Measurements from ENCODE around the gene AKR1C1.
"Not testable (repeated sequence)": the region's sequence is repeated elsewhere in the genome, so short reads cannot be mapped to it uniquely, and the experiment has no call there.

The AKR1C1 gene

DNA sequence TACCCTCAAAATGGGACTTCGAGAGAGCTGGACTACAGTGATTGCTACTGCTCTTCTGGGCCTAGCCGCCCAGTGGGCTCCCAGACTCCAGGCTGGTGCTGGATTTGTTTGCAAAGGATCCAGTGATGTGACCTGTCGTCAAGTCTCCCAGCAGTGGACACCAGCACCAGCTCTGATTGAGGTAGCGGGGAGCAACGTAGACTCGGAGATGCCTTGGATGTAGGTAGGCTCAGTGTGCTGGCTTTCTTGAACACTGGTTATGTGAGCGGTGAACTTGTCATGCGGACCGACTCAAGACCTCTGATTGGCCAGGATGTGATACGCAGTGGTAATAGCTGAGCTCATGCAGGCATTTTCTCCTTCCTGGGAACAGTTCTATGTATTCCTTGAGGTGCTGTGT, 21.0 kb downstream of the AKR1C1 start:
- no peak for DNase-seq

DNA sequence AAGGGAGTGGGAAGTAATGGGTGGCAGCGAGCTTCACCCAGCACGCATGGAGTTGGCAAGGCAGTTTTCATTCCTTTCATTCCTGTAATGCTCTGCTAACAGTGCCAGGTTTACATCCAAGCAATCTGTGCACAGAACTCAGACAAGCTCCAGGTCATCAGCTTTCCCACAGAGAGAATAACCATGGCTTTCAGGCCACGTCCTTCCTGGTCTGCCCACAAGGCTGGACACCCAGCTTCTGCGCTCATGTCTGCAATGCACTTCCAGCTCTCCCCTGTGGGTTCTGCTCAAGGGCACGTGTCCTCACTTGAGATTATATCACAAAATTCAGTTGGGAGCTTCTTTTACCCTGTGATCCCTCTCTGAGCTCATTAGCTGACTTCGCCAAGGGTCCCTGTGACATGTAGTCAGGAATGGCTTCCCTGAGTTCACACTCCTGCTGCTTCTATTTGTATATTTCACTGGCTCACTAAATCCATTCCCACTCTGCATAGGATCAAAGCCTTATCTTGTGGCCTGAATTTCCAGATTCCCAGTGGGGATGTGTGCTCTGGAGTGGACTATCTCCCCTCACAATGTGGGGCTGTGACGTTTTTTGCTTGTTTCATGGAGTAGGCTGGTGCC, 21.9 kb downstream of the AKR1C1 start:
- no peak for DNase-seq

DNA sequence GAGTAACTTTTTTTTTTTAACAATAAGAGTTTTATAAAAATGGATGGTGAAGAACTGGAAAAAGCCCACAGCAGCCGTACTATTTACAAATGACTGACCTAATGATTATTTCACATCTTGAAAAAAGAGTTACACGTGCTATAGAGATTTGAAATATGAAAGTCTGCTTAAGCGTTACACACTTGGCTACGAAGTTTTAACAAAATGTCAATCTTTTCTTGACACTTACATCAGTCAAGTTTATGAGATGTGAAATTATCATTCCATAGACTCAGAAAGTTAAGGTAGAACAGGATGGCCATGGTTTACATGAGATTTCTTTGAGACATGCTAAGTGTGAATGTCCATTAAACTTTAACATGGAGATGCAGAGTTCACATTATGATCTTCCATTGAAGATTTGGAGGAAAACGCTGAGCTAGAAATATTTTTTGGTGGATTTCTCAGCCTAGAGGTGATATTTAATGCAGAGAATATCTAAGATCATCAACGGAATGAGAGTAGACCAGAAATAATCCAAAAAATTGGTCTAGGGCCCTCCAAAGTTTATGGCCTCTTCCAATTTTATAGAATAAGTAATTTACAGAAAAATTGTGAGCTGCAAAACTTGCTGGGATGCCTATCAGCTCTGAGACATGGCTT, 24.9 kb downstream of the AKR1C1 start:
- DNase-seq, result not testable (repeated sequence)

DNA sequence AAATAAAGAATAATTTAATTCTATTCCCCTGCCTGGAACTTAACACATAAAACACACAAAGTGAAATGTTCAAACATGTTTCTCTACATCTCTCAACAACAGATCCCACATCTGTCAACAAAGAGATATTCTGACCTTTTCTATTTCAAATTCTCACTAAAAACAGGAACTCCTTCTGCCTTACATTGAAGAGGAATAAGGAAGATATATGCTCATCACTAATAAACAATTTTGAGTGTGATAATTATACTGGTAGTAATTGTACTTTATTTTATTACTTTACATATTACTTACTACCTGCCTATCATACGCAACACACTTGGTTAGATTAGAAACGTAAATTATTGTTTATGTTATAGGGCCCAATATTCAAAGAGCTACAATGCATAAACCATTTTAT, 27.0 kb downstream of the AKR1C1 start:
- no peak for DNase-seq

DNA sequence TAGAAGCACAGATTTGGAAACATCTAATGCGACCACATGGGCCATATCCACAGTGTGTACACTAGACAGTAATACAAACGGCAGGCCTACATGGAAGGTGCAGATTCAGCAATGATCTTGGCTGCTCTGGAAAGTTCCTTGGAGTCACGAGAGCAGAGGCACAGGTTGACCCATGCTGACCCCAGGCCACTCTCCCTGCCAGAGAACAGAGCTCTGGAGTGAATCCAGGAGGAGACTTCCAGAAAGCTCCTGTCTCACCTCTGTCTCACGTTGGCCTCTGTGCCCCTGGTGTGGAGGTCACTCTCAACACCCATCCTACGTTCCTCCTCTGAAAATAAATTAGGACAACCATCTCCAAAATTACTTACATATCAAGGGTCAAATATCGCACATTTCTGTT, 28.2 kb downstream of the AKR1C1 start:
- not testable (repeated sequence) for DNase-seq

DNA sequence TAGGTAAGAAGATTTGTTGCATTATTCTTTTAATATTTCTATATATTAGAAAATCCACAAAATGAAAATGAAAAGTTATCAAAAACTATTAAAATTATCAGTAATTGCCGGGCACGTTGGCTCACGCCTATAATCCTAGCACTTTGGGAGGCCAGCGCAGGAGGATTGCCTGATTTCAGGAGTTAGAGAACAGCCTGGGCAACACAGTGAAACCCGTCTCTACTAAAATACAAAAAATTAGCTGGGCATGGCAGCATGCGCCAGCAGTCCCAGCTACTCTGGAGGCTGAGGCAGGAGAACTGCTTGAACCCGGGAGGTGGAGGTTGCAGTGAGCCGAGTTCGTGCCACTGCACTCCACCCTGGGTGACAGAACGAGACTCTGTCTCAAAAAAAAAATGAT, 29.3 kb downstream of the AKR1C1 start:
- not testable (repeated sequence) for DNase-seq

DNA sequence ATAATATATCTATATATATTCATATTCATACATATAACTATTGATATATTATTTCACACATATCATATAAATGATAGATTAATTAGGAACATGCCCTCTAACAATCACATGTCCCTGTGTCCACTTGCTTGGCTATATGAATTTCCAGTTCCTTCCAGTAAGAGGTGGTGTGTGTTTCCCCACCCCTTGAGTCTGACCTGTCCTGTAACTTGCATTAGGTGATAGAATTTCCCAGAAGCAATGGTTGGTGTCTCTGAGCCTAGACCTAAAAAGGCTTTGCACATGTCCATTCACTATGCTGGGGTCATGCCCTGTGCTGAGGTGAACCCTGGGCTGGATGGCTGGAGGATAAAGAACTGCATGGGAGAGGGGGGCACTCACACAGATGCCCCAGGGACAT, 31.0 kb downstream of the AKR1C1 start:
- not testable (repeated sequence) for DNase-seq

DNA sequence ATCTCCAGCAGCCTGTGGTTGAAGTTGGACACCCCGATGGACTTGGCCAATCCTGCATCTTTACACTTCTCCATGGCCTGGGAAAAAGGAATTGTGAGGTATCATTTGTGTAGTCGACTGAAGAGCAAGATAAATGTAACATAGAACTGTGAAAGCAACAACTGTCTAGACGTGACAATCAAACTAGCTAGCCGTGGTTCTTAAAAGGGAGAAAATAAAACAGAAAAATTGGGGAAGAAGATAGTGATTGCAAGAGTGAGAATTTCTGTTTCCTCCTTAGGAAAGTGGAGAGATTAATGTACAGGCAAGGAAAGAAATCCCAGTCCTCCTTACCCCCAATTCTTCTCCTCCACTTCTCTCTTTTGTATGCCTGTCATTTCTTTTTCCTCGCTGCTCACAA, 35.5 kb downstream of the AKR1C1 start:
- no peak for DNase-seq

DNA sequence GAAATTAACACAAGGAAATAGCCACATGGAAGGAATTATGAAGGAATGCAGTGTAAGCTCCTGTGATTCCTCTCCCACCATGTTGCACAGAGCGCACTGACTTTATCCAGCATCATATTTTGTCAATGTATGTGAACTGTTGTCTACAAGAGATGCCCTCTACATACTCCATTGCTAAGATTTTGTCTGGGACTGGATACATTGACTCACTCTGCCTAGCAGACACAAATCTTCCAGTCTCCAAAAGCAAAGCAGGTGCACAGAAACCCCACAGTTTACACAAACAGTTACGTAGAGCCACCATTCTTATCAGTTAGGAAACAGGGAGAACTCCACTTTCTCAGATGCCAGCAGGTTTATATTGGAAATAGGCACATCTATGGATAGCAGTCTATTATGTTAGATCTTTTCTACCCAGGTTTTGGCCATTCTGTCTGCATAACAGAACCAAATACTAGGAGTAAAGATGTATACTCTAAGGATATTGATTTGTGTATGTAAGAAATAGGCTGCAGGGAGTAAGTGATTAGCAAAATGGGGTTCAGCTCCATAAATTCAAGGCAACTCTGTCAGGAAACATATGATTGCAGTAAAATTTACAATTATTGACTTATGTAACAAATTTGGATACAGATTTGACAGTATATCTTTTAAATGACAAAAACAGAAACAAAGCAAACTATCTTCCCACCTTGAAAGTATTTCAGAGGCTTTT, 39.0 kb downstream of the AKR1C1 start:
- no peak for DNase-seq

DNA sequence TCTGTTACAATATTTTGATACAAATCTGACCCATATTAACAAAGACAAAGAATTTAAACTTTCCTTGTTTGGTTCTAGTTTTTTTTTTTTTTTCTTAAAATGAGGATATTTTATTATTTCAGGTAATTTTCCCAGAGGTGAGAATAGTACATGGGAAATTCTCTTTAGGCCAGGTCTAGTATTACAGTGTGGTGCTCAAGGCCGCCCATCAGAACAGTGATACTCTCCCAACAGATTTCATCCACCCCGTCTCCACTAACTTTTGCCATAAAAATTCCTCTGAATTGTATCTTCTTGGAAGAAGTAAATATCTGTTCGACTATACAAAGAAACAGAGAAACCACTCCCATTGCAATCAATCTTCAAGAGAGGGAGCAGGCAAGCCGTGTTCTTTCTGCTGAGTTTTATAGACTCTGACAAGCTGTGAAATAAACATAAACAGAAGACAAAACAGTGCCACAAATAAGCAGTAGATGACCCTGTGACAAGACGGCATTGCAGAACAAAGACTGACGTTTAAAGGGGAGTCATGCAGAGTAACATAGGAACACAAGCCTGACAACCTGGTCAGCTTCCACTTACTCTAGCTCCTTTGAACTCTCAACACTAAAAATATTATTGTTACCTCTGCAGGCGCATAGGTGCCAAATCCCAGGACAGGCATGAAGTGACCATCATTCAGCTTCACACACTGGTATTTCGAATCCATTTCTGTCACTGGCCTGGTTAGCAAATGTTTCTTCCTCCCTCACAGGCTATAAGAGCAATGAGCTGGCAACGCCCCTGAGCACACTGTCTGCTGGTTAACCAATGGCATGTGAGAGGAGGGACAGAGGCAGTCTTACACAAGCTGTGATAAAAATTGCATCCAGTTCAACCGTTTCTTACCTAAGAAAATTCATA, 40.2 kb downstream of the AKR1C1 start, which contains the start of gene AKR1C2:
Gene AKR1C2, minus strand, starts transcription at position 731 of the 903 bp plus-strand sequence. Its CDS starts 22 bp downstream, at position 709.
- not testable (repeated sequence) for DNase-seq

DNA sequence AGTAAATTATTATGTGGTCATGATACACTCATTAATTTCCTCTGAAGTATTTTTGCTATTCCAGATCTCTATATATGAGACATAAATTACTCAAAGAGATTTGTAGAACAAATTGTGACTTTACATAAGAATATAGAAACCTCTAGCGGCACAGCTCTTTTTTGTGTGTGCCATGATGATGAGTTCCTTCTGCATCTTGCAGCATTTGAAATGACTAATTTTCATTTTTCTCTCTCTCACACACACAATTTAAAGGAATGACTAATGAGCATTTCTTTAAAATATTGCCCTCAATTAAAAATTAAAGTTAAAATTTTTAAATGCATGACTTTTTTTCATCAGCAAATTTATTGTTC, 40.8 kb downstream of the AKR1C1 start:
- DNase-seq, result not testable (repeated sequence)

DNA sequence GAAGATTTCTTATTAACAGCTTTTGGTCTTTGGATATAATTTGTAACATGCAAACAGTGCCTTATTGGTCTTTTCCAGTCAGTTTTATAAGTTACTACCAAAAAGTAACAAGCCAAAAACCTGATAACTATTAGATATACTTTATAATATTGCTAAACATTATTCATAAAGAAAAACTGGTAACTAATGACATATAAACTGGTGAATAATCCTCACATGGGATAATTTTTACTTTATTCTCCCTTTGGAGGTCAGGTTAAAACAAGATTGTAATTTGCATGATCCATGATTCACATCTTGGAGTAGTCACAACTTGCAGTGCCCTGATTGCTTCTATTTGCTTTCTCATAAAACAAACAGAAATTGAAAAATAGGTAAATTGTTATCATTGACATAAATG, 41.3 kb downstream of the AKR1C1 start:
- DNase-seq, result not testable (repeated sequence)

DNA sequence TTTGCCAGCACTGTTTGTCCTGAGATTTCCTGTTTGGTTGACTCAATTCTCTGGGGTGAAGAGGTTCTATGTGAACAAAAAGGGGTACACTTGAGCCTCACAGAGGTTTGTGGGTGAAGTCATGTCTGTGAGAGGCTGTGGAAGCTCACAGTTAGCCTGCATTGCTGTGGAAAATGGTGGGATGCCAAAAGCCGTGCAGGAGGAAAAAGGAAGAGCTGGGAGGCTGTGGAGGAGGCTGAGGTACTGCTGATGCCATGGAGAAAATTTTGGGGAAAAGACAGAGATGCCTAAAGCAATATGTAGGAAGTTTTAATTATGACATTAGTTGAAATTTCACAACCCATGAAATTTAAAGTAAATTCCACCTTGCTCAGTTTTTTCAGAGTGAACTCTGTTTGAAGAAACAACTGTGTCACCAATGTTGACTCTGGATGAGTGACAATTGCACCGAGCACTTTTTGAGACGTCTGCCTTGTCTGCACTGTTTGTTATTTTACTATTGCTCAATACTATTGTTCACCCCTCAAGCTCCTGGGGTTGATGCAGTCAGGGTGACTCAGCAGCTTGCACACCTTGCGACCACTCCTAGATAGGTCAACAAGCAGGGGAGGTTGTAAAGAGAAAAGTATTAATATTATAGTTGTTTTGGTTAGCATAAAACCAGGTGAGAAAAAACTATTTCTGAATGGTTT, 45.8 kb downstream of the AKR1C1 start:
- DNase-seq, result not testable (repeated sequence)

DNA sequence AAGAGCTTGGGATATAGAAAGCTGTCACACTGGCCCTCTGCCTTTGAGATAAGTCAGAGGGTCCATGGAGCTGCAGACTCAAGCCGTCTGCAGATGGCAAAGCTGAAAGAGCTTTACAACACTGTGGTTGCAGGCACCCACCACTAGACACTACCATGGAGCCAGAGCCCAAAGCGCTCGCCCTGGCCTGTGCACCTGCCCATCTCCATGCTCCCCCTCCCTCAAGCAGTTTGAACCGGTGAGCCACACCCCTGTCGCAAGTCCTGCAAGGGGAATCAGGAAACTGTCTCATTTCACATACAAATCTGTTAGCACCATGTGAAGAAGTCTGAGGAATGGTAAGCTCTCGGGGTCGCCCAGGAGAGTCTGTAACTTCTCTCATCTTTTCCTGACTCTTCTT, 46.8 kb downstream of the AKR1C1 start:
- not testable (repeated sequence) for DNase-seq

DNA sequence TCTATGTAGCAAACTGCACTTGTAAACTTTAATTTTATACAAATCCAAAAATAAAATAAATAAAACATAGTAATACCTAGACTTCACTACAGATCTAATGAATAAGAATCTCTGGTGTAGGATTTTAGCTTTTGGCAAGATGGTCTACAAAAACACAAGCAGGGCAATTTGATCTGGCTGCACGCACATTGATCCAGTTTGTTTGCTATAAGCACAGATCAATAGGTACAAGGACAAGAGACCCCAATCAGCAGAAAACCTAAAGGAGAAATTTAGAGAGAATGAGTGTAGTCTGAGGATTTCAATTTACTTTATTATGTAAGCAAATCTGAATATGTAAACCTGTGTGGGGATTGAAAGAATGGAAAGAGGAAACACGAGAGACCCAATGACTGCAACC, 48.2 kb downstream of the AKR1C1 start:
- not testable (repeated sequence) for DNase-seq

DNA sequence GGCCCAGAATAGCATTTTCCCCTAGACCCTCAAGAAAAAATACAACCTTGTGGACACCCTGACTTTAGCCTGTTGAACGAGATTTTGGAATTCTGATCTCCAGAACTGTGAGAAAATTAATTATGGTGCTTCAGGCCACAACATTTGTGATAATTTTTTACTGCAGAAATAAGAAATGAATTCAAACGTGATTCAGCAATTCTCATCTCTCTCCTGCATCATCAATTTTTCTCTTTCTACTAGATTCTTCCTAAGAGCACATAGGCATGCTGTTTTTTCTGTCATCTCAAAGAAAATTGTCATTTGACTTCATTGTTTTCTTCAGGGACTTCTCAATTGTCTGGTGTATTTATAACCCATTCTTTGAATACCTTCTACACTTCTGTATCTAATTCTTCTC, 49.4 kb downstream of the AKR1C1 start:
- DNase-seq, result no peak

DNA sequence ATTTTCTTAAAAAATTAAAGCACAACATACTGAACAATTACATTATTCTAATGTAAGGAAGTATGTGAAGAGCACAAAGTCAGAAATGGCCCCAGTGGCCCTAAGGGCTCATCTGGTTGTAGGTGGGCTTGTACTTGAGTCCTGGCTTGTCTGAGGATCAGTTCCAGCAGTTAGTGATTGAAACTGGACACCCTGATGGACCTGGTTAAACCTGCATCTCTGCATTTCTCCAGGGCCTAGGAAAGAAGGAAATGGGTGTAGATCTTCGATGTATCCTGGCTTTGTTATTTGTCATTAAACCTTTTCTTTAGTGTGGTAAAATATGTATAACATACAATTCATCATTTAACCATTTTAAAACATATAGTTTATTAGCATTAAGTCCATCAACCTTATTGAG, 50.2 kb downstream of the AKR1C1 start:
- no peak for DNase-seq

DNA sequence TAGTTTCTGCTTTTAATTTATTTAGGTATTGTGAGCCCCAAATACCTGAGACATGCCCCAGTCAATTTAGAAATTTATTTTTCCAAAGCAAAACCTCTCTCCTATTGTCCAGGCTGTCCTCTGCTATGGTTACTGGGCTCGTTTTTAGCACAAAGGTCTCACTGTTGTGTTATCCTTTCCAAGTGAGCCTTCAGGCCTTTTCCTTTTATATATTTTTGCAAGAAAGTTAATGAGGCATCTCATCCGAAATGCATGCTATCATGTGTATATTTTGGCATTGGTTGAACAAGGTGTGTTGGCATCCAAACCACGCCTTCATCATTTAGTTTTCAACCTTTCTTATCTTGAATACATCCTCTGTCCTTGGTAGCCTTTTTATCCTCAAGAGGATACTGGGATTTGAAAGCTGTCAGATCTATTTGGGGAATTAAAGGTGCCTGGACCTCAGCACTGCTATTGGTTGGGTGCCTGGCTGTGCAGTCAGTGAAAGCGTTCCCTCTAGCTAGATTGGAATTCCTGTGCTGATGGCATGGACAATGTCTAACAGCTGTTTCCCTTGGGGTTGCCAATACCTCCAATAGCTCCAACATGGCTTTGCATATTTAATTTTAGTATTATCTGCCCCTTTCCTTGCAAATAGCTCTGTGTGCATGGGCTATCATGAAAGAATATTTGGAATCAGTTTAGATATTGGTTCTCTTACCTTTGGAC, 51.1 kb downstream of the AKR1C1 start:
- DNase-seq, result not testable (repeated sequence)

DNA sequence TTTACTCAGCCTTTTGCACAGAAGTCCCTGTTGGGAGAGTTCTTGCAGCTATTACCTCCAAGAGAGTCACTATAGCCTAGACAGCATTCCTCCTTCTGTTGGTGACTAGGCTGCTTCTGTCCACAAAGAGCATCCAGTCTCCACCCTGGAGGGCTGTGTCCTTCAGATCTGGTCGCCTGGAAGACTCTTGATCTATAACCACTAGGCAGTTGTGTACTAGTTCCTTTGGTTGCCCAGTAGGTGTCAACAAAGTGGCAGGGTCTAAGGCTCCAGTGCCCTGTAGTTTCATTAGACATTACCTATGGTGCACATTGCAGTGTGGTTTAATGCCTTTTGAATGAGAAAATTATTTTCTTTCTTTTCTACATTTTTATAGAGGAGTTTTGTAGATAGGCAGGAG, 51.7 kb downstream of the AKR1C1 start:
- DNase-seq, result peak; percentile 3

DNA sequence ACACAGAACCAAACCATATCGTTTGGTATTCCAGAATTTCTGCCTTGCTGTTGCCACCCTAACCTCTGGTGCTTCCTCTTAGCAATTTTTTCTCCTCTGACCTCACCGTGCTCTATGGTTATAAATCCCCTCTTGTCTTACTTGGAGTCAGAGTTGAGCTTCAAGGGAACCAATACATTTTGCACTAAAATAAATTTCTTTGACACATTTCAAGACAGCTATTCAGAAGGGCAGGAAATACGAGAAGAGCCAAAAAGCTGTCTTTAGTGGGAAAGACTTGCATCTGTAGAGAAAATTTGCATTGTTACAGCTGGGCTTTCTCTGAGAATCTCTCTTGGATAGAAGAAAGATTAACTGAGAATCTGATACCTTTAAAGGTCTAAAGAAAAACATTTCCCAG, 54.9 kb downstream of the AKR1C1 start:
- DNase-seq, result no peak

DNA sequence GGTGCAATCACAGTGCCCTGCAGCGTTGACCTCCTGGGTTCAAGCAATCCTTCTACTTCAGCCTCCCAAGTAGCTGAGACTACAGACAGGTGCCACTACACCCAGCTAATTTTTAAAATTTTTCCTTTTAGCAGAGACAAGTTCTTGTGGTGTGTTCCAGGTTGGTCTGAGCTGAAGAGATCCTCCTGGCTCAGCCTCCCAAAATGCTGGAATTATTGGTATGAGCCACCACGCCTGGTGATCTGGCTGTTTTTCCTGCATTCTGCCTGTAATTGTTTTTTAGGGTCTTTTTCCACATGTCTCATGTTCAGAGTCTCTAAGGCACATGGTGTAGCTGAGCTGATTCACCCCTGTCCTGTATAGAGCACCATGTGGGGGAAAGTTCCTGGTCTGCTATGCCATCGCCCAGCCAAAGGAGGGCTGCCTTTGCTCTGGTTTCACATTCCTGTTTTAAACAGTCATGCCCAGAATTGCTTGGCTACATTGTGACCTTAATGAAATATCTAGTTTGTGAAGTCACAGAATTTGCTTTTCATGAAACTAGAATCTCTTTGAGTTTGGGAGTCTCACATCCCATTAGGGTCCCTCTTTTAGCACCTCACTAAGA, 55.6 kb downstream of the AKR1C1 start:
- DNase-seq, result not testable (repeated sequence)
